Smooth muscle cell (in vitro differentiated cells): Measurements from ENCODE around the gene MCOLN1. TPM values are rescaled to one million over a fixed set of nuclear protein-coding genes. Genes with fewer than 3 reads are reported as not detected.

Experiments
- DNase-seq: peaks from one replicate; lab custom pipeline; 2025; ENCODE audit not compliant: unreplicated experiment; lab: John Stamatoyannopoulos, UW
- H2AFZ ChIP-seq: fragments of 200-600 bp; sonication (generic); 2 replicates; pipeline ENCODE4 v1.6.0; 2016; ENCODE audit warnings: antibody characterized with exemption, low read depth, mild to moderate bottlenecking
- H3F3A ChIP-seq: fragments of 200-600 bp; sonication (generic); 2 replicates; pipeline ENCODE4 v1.6.0; 2017; ENCODE audit warnings: antibody characterized with exemption, low read depth
- H3K27ac ChIP-seq: fragments of 200-600 bp; sonication (generic); 2 replicates; pipeline ENCODE4 v1.5.1; 2016; ENCODE audit warnings: low read depth, mild to moderate bottlenecking
- H3K27me3 ChIP-seq: fragments of 200-600 bp; sonication (generic); 2 replicates; pipeline ENCODE4 v1.6.1; 2016; ENCODE audit warnings: low read depth, mild to moderate bottlenecking
- H3K36me3 ChIP-seq: fragments of 200-600 bp; sonication (generic); 2 replicates; pipeline ENCODE4 v1.5.1; 2016; ENCODE audit warnings: low read depth
- H3K4me1 ChIP-seq: fragments of 200-600 bp; sonication (generic); 2 replicates; pipeline ENCODE4 v1.5.1; 2016; ENCODE audit warnings: low read depth
- H3K4me2 ChIP-seq: fragments of 200-600 bp; sonication (generic); 2 replicates; pipeline ENCODE4 v1.6.0; 2016; ENCODE audit warnings: mild to moderate bottlenecking
- H3K4me3 ChIP-seq: fragments of 200-600 bp; sonication (generic); 2 replicates; pipeline ENCODE4 v1.5.1; 2016; ENCODE audit warnings: mild to moderate bottlenecking
- H3K79me2 ChIP-seq: fragments of 200-600 bp; sonication (generic); 2 replicates; pipeline ENCODE4 v1.6.0; 2016; ENCODE audit warnings: low read depth, mild to moderate bottlenecking
- H3K9ac ChIP-seq: fragments of 200-600 bp; sonication (generic); 2 replicates; pipeline ENCODE4 v1.6.0; 2016; ENCODE audit warnings: low read depth
- H3K9me3 ChIP-seq: fragments of 200-600 bp; sonication (generic); replicated peaks from 2 replicates; pipeline ENCODE4 v1.5.1; 2016; ENCODE audit warnings: low read depth
- H4K20me1 ChIP-seq: fragments of 200-600 bp; sonication (generic); 2 replicates; pipeline ENCODE4 v1.6.0; 2016; ENCODE audit warnings: low read depth
- WGBS: methylation state at CpG from one replicate; pipeline ENCODE4 v1.1.7; 2016; ENCODE audit warnings: low lambda C conversion rate; 5-methylcytosine and 5-hydroxymethylcytosine counted together
- polyA plus RNA-seq: library from polyadenylated mRNA; unstranded; fragments of >200 nt; fragmentation: Nextera tagmentation; extraction: Ambion mirVana; gene quantifications from 2 replicates; pipeline ENCODE4 v1.2.1, GENCODE V29; 2016
- total RNA-seq: library from RNA; depleted of rRNA; stranded (reverse); fragments of >200 nt; gene quantifications from 2 replicates; pipeline ENCODE4 v1.2.3, GENCODE V29; 2014
- TF ChIP-seq, protein P1 (sequence below): fragments of 200-600 bp; sonication (generic); IDR thresholded peaks from 2 replicates; pipeline ENCODE4 v1.5.1; 2017; ENCODE audit warnings: borderline replicate concordance, mild to moderate bottlenecking, antibody characterized with exemption; ENCODE audit not compliant: insufficient read depth, poor library complexity, severe bottlenecking

The MCOLN1 gene
- total and polyA plus RNA-seq, 2 experiments from 2014 or later = 9.8 to 19.2 TPM

DNA sequence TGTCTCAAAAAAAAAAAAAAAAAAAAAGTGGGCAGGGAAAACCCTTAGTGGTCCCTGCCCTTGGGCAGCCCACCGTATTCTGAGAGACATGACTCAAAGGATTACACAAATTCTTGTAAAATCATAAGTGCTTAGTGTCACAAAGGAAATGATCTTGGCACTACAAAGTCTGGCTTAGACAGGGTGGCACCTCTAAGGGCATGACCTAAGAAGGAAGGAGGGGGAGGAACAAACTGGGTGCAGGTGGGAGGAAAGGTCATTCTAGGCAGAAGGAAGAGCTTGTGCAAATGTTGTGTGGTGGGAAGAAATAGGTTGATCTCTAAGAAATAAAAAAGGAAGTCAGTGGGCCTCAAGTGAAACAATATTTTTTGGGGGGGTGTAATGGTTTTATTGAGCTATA, 23.5 kb downstream of the MCOLN1 start:
- no peak for DNase-seq
- no peaks in the 10 kb centered on the region for H4K20me1 ChIP-seq
- H3K9ac ChIP-seq = no peak overlapping the region
- H2AFZ ChIP-seq = no peak overlapping the region
- H3K9me3 ChIP-seq = no peaks in the 10 kb centered on the region
- H3F3A ChIP-seq = no peaks in the 10 kb centered on the region
- H3K4me1 ChIP-seq = no peaks in the 10 kb centered on the region
- no peaks in the 10 kb centered on the region for H3K27me3 ChIP-seq
- no peaks in the 10 kb centered on the region for H3K36me3 ChIP-seq
- no peaks in the 10 kb centered on the region for H3K79me2 ChIP-seq
- no peak overlapping the region for H3K27ac ChIP-seq
- no peak overlapping the region for H3K4me2 ChIP-seq
- 68% methylated on average over 1 of the region's 1 CpG for WGBS
- TF ChIP-seq, protein P1, sequence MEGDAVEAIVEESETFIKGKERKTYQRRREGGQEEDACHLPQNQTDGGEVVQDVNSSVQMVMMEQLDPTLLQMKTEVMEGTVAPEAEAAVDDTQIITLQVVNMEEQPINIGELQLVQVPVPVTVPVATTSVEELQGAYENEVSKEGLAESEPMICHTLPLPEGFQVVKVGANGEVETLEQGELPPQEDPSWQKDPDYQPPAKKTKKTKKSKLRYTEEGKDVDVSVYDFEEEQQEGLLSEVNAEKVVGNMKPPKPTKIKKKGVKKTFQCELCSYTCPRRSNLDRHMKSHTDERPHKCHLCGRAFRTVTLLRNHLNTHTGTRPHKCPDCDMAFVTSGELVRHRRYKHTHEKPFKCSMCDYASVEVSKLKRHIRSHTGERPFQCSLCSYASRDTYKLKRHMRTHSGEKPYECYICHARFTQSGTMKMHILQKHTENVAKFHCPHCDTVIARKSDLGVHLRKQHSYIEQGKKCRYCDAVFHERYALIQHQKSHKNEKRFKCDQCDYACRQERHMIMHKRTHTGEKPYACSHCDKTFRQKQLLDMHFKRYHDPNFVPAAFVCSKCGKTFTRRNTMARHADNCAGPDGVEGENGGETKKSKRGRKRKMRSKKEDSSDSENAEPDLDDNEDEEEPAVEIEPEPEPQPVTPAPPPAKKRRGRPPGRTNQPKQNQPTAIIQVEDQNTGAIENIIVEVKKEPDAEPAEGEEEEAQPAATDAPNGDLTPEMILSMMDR = no peak
- H3K4me3 ChIP-seq = no peak overlapping the region

DNA sequence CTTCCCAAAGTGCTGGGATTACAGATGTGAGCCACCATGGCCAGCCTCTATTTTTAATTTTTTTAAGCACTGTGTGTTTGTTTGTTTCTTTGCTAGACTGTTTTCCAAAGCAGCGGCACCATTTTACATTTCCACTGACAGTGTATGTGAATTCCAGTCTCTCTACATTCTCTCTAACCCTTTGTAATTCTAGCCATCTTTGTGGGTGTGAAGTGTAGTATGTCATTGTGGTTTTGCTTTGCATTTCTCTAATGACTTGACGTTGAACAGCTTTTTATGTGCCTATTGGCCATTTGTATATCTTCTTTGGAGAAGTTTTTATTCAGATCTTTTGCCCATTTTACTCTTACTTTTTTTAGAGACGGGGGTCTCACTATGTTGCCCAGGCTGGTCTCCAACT, 24.7 kb downstream of the MCOLN1 start:
- Histone ChIP-seq H3K79me2 (no peaks in the 10 kb centered on the region), H3K9me3 (no peaks in the 10 kb centered on the region), H3K4me3 (no peak overlapping the region), H3K27ac (no peak overlapping the region), H3K36me3 (no peaks in the 10 kb centered on the region), H3F3A (no peaks in the 10 kb centered on the region), H2AFZ (no peak overlapping the region), H3K9ac (no peak overlapping the region), H3K4me1 (no peaks in the 10 kb centered on the region), H4K20me1 (no peaks in the 10 kb centered on the region), H3K4me2 (no peak overlapping the region), H3K27me3 (no peaks in the 10 kb centered on the region)
- 70% methylated on average over 3 of the region's 3 CpGs for WGBS
- DNase-seq = no peak
- TF ChIP-seq, protein P1 = no peak

DNA sequence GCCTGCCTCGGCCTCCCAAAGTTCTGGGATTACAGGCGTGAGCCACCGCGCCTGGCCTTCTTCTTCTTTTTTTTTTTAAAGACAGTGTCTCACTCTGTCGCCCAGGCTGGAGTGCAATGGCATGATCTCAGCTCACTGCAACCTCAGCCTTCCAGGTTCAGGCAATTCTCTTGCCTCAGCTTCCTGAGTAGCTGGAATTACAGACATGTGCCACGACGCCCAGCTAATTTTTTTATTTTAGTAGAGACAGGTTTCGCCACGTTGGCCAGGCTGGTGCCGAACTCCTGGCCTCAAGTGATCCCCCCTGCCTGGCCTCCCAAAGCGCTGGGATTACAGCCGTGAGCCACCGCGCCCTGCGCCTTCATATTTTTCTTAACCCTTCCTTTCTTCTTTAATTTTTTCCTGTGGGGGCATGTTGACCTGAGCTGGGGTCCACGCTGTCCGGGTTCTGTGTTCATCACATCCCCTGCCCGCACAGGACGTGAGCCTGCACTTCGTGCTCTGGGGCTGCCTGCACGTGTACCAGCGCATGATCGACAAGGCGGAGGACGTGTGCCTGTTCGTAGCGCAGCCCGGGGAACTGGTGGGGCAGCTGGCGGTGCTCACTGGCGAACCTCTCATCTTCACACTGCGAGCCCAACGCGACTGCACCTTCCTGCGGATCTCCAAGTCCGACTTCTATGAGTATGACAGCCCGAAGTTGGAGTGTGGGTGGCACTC, 27.2 kb downstream of the MCOLN1 start:
- Histone ChIP-seq H3K27ac (no peak overlapping the region), H3K79me2 (no peaks in the 10 kb centered on the region), H3K36me3 (no peaks in the 10 kb centered on the region), H3K9me3 (no peaks in the 10 kb centered on the region), H3K27me3 (no peaks in the 10 kb centered on the region), H4K20me1 (no peaks in the 10 kb centered on the region), H3K4me2 (no peak overlapping the region), H2AFZ (no peak overlapping the region), H3K4me3 (no peak overlapping the region), H3K4me1 (no peaks in the 10 kb centered on the region), H3F3A (no peaks in the 10 kb centered on the region), H3K9ac (no peak overlapping the region)
- 96% methylated on average over 36 of the region's 36 CpGs for WGBS
- TF ChIP-seq, protein P1 = no peak
- no peak for DNase-seq

DNA sequence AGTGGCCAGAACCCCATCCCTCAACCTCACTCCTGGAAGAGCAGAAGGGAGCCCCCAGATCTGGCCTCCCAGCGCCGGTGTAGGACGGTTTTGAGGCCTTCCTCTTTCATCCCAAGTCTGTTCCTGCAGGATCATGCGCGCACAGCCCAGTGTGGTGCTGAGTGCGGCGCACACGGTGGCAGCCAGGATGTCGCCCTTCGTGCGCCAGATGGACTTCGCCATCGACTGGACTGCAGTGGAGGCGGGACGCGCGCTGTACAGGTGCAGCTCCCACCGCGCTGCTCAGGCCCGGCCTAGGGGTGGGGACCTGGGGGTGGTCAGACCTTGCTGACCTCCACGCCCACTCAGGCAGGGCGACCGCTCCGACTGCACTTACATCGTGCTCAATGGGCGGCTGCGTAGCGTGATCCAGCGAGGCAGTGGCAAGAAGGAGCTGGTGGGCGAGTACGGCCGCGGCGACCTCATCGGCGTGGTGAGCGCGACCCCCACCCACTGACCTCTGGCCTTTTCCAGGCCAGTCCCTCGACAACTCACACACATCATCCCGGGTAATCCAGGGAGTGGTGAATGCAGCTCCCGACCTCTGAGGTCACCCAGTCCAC, 27.8 kb downstream of the MCOLN1 start:
- no peak overlapping the region for H3K9ac ChIP-seq

More for the DNA sequence above, 27.8 kb downstream of the MCOLN1 start:
- TF ChIP-seq, protein P1 = no peak
- H3K27me3 ChIP-seq = no peaks in the 10 kb centered on the region
- no peak overlapping the region for H3K27ac ChIP-seq
- no peaks in the 10 kb centered on the region for H3K79me2 ChIP-seq
- no peaks in the 10 kb centered on the region for H4K20me1 ChIP-seq
- DNase-seq = no peak
- H3K36me3 ChIP-seq = no peaks in the 10 kb centered on the region
- H3F3A ChIP-seq = no peaks in the 10 kb centered on the region
- H3K4me2 ChIP-seq = no peak overlapping the region
- no peaks in the 10 kb centered on the region for H3K4me1 ChIP-seq
- H3K4me3 ChIP-seq = no peak overlapping the region
- H2AFZ ChIP-seq = no peak overlapping the region
- H3K9me3 ChIP-seq = no peaks in the 10 kb centered on the region
- 98% methylated on average over 38 of the region's 41 CpGs for WGBS
